ENCODE results near the gene FABP1. TPM values are rescaled to one million over a fixed set of nuclear protein-coding genes. Genes with fewer than 3 reads are reported as not detected.

Gene FABP1
- total and polyA plus RNA-seq, 7 donors: 0.52 to 4.5 (median 0.89) TPM; not detected in 2

GRCh38 chr2:88115825-88116518 lies 11.9 kb downstream of the FABP1 start:
- H3K9me3 ChIP-seq: no peaks in the 10 kb centered on the region

GRCh38 chr2:88114889-88115288 lies 13.0 kb downstream of the FABP1 start:
- H3K9me3 ChIP-seq: no peaks in the 10 kb centered on the region
- peaks cover 23% of the 10 kb centered on the region for H3K4me1 ChIP-seq
- TF ChIP-seq, protein P1, sequence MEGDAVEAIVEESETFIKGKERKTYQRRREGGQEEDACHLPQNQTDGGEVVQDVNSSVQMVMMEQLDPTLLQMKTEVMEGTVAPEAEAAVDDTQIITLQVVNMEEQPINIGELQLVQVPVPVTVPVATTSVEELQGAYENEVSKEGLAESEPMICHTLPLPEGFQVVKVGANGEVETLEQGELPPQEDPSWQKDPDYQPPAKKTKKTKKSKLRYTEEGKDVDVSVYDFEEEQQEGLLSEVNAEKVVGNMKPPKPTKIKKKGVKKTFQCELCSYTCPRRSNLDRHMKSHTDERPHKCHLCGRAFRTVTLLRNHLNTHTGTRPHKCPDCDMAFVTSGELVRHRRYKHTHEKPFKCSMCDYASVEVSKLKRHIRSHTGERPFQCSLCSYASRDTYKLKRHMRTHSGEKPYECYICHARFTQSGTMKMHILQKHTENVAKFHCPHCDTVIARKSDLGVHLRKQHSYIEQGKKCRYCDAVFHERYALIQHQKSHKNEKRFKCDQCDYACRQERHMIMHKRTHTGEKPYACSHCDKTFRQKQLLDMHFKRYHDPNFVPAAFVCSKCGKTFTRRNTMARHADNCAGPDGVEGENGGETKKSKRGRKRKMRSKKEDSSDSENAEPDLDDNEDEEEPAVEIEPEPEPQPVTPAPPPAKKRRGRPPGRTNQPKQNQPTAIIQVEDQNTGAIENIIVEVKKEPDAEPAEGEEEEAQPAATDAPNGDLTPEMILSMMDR (IDR thresholded peaks at IDR 0.05): no peak
- intact Hi-C loops (cut with DNase I): no loop called here
- H3K36me3 ChIP-seq (ENCODE audit: insufficient read depth in 1 of 2, low read depth in 1 of 2): peaks cover 0 to 44% of the 10 kb centered on the region in 2 donors
- DNase-seq (no peak), ATAC-seq (peak in 2 of 4 donors; percentile 21 to 29)
- no peaks in the 10 kb centered on the region for H3K27me3 ChIP-seq (ENCODE audit: insufficient read depth in 3 of 3, low read length in 2 of 3)
- no peak overlapping the region for H3K4me3 ChIP-seq
- H3K27ac ChIP-seq: no peak overlapping the region
- WGBS, 3 donors: 17 to 27% (median 19%) methylated on average over 5 of the region's 5 CpGs

More at GRCh38 chr2:88115825-88116518, 11.9 kb downstream of the FABP1 start:
- TF ChIP-seq, protein P1 (IDR thresholded peaks at IDR 0.05): no peak
- no peak overlapping the region for H3K4me3 ChIP-seq
- no peak for DNase-seq
- WGBS, 3 donors: 74 to 86% (median 83%) methylated on average over 10 of the region's 10 CpGs
- intact Hi-C loops (cut with DNase I): no loop called here
- peaks cover 23% of the 10 kb centered on the region for H3K4me1 ChIP-seq
- H3K27ac ChIP-seq: no peak overlapping the region
- no peaks in the 10 kb centered on the region for H3K27me3 ChIP-seq (ENCODE audit: insufficient read depth in 3 of 3, low read length in 2 of 3)
- peak in 3 of 4 donors; percentile 26 to 38 (median 28) for ATAC-seq
- H3K36me3 ChIP-seq (ENCODE audit: insufficient read depth in 1 of 2, low read depth in 1 of 2): peaks cover 0 to 35% of the 10 kb centered on the region in 2 donors

DNA sequence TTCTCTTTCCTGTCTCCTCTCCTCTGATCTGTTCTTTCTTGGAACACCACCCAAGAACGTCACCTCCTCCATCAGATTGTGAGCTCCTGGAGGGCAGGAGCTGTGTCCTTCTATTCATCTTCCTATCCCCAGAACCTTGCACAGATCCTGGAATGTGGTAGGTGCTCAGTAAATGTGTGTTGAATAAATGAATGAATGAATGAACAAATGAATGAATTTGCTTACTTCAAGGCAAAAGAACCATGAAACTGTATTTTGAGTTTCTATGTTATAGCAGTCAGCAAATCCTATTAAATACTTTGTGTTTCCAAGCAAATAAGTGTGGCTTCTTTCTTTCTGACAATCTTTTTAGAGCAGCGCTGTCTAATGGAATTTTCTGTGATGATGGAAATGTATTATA lies 14.8 kb downstream of the FABP1 start:
- Histone ChIP-seq H3K4me1 (peaks cover 14% of the 10 kb centered on the region), H3K9me3 (no peaks in the 10 kb centered on the region), H3K4me3 (no peak overlapping the region), H3K27me3 (ENCODE audit: insufficient read depth in 3 of 3, low read length in 2 of 3) (no peaks in the 10 kb centered on the region), H3K36me3 (ENCODE audit: insufficient read depth in 1 of 2, low read depth in 1 of 2) (peaks cover 0 to 62% of the 10 kb centered on the region in 2 donors), H3K27ac (no peak overlapping the region)
- intact Hi-C loops (cut with DNase I): no loop called here
- ATAC-seq (no peak), DNase-seq (no peak)
- 84 to 96% (median 90%) methylated on average over 2 of the region's 2 CpGs for WGBS, 3 donors
- TF ChIP-seq, protein P1 (IDR thresholded peaks at IDR 0.05): no peak

- TF ChIP-seq, protein P1 (IDR thresholded peaks at IDR 0.05): no peak
- H3K27me3 ChIP-seq (ENCODE audit: insufficient read depth in 3 of 3, low read length in 2 of 3): no peaks in the 10 kb centered on the region
- H3K27ac ChIP-seq: peak overlapping the region; percentile 16
Observed at GRCh38 chr2:88110830-88111229, 17.0 kb downstream of the FABP1 start.

More at GRCh38 chr2:88110830-88111229, 17.0 kb downstream of the FABP1 start:
- H3K36me3 ChIP-seq (ENCODE audit: insufficient read depth in 1 of 2, low read depth in 1 of 2): peaks cover 0 to 85% of the 10 kb centered on the region in 2 donors
- no peak overlapping the region for H3K4me3 ChIP-seq
- 65 to 74% (median 66%) methylated on average over 2 of the region's 2 CpGs for WGBS, 3 donors
- intact Hi-C loops (cut with DNase I): no loop called here
- ATAC-seq (no peak), DNase-seq (no peak)
- H3K9me3 ChIP-seq: no peaks in the 10 kb centered on the region
- peaks cover 7% of the 10 kb centered on the region for H3K4me1 ChIP-seq
